GM12878 (cell line): ENCODE data around the gene FAF1. TPM values are rescaled to one million over a fixed set of nuclear protein-coding genes. Genes with fewer than 3 reads are reported as not detected.

Experiments
- ATAC-seq: fragments of 200-7000 bp; cut with Tn5 transposase; 3 replicates; pipeline ENCODE4 v1.9.1; 2020; ENCODE audit warnings: mild to moderate bottlenecking, moderate library complexity
- BruUV-seq: library from RNA; stranded (reverse); fragments of 400-500 nt; replicated peaks from 2 replicates; lab custom pipeline; 2021; lab: Mats Ljungman, UMichigan
- CTCF ChIA-PET: fragments of 300-600 bp; sonication (Branson Sonifier 250); formaldehyde crosslinking; extraction: SDS; loops from one replicate; lab custom pipeline; 2021; ENCODE audit warnings: inconsistent platforms; lab: Yijun Ruan, JAX
- POLR2A ChIA-PET: fragments of 350-600 bp; formaldehyde crosslinking; extraction: SDS; loops from one replicate; lab custom pipeline; 2021; ENCODE audit warnings: inconsistent platforms; lab: Charles Lee
- RAD21 ChIA-PET: fragments of 300-600 bp; sonication (Branson Sonifier 250); formaldehyde crosslinking; loops from one replicate; lab custom pipeline; 2023; ENCODE audit warnings: antibody characterized with exemption; ENCODE audit not compliant: unreplicated experiment; lab: Charles Lee
- SMC1A ChIA-PET: fragments of 300-600 bp; sonication (Branson Sonifier 250); formaldehyde crosslinking; loops from one replicate; lab custom pipeline; 2023; ENCODE audit not compliant: unreplicated experiment, uncharacterized antibody; lab: Charles Lee
- DNase-seq: peaks from one replicate; pipeline ENCODE4 v3.0.0-alpha.2; 2011; ENCODE audit warnings: low read depth, low spot score
- FAIRE-seq: peaks from 3 replicates; lab custom pipeline; 2011; peaks lifted over from hg19 to GRCh38; lab: Jason Lieb, UNC
- H2AFZ ChIP-seq: 2 replicates; pipeline ENCODE4 v1.6.0; 2011; ENCODE audit warnings: low read depth, low read length, control low read depth; ENCODE audit not compliant: control insufficient read depth
- H3K27ac ChIP-seq: 2 replicates; pipeline ENCODE4 v1.5.1; 2011; ENCODE audit warnings: control low read depth; ENCODE audit not compliant: control insufficient read depth, insufficient read depth
- H3K27me3 ChIP-seq, 2 experiments: replicated peaks in 1 of 2; 2 replicates each; pipeline versions ENCODE4 v1.6.0 to v1.6.1; 2011; ENCODE audit warnings: low read length in 1 of 2; ENCODE audit not compliant: control insufficient read depth in 2 of 2, insufficient read depth in 2 of 2
- H3K36me3 ChIP-seq, 2 experiments: 2 replicates each; pipeline ENCODE4 v1.5.1; 2011; ENCODE audit warnings: low read length in 1 of 2; ENCODE audit not compliant: control insufficient read depth in 2 of 2, insufficient read depth in 2 of 2
- H3K4me1 ChIP-seq: 2 replicates; pipeline ENCODE4 v1.6.1; 2011; ENCODE audit warnings: mild to moderate bottlenecking, low read length, moderate library complexity, mixed read lengths; ENCODE audit not compliant: control insufficient read depth, insufficient read depth
- H3K4me2 ChIP-seq: 2 replicates; pipeline ENCODE4 v1.6.0; 2011; ENCODE audit warnings: control low read depth; ENCODE audit not compliant: control insufficient read depth, insufficient read depth
- H3K4me3 ChIP-seq: fragments of 200-600 bp; sonication (generic); 2 replicates; pipeline ENCODE4 v1.5.1; 2016
- H3K79me2 ChIP-seq: 2 replicates; pipeline ENCODE4 v1.6.0; 2011; ENCODE audit warnings: low read length; ENCODE audit not compliant: control insufficient read depth, insufficient read depth
- H3K9ac ChIP-seq: 2 replicates; pipeline ENCODE4 v1.8.0; 2011; ENCODE audit warnings: low read length, control low read depth, mixed read lengths; ENCODE audit not compliant: control insufficient read depth, insufficient read depth
- H3K9me3 ChIP-seq: replicated peaks from 3 replicates; pipeline ENCODE4 v1.5.1; 2011; ENCODE audit warnings: mild to moderate bottlenecking, low read length; ENCODE audit not compliant: control insufficient read depth, insufficient read depth
- H4K20me1 ChIP-seq: 2 replicates; pipeline ENCODE4 v1.6.0; 2011; ENCODE audit not compliant: control insufficient read depth, insufficient read depth
- CREM ChIP-seq: IDR thresholded peaks from 2 replicates; pipeline ENCODE4 v1.6.1; 2014; ENCODE audit warnings: antibody characterized with exemption, low read depth
- EZH2 ChIP-seq: IDR thresholded peaks from 2 replicates; pipeline ENCODE4 v1.6.1; 2012; ENCODE audit warnings: low read depth, mild to moderate bottlenecking, control low read depth, inconsistent platforms, low read length, borderline replicate concordance; ENCODE audit not compliant: control insufficient read depth
- FOXK2 ChIP-seq: fragments of 450-650 bp; IDR thresholded peaks from 2 replicates; pipeline ENCODE4 v1.6.1; 2017; ENCODE audit warnings: mild to moderate bottlenecking, moderate library complexity
- NFXL1 ChIP-seq: fragments of 450-650 bp; IDR thresholded peaks from 2 replicates; pipeline ENCODE4 v1.6.1; 2017; ENCODE audit warnings: antibody characterized with exemption, mild to moderate bottlenecking, borderline replicate concordance
- SREBF1 ChIP-seq: IDR thresholded peaks from 2 replicates; pipeline ENCODE4 v1.6.1; 2012; ENCODE audit warnings: mild to moderate bottlenecking, low read length
- SUPT20H ChIP-seq: IDR thresholded peaks from 2 replicates; pipeline ENCODE4 v1.6.1; 2011; ENCODE audit warnings: low read depth, mild to moderate bottlenecking, low read length, moderate library complexity, borderline replicate concordance; ENCODE audit not compliant: control insufficient read depth
- ZBTB4 ChIP-seq: fragments of 450-650 bp; formaldehyde crosslinking; IDR thresholded peaks from 2 replicates; pipeline ENCODE4 v1.4.0; 2022; ENCODE audit warnings: mild to moderate bottlenecking, moderate library complexity
- ZNF217 ChIP-seq: fragments of 450-650 bp; IDR thresholded peaks from 2 replicates; pipeline ENCODE4 v1.6.1; 2017; ENCODE audit warnings: antibody characterized with exemption, mild to moderate bottlenecking
- WGBS: methylation state at CpG from one replicate; pipeline ENCODE4 v1.1.6; 2016; ENCODE audit warnings: low lambda C conversion rate; ENCODE audit not compliant: insufficient replicate concordance, insufficient coverage; ENCODE audit errors: missing lambda C conversion rate; 5-methylcytosine and 5-hydroxymethylcytosine counted together
- in situ Hi-C: fragments of 300-500 bp; cut with MboI; formaldehyde crosslinking; loops from 9 replicates; pipeline ENCODE4 v1.14.3; 2018; ENCODE audit warnings: mixed read lengths
- intact Hi-C: fragments of 100-400 bp; cut with micrococcal nuclease; formaldehyde crosslinking; loops from one replicate; pipeline ENCODE4 v1.14.2; 2022; ENCODE audit not compliant: unreplicated experiment
- polyA plus RNA-seq, 11 experiments: library from polyadenylated mRNA; depleted of rRNA in 4 of 11; unstranded in 6 of 11; stranded (reverse) in 5 of 11; fragments of >200 nt; fragmentation: Nextera tagmentation in 4 of 11; fragmentation: Illumina TruSeq in 1 of 11; extraction: Ambion mirVana in 4 of 11; extraction: Trizol in 1 of 11; gene quantifications; 1 replicate in 1 of 11; 2 replicates in 10 of 11; pipeline versions ENCODE4 v1.2.1 to v1.2.3, GENCODE V29; 2011 to 2016; ENCODE audit warnings: inconsistent platforms in 2 of 11, missing spikeins in 2 of 11, low read depth in 1 of 11
- total RNA-seq, 4 experiments: library from RNA; depleted of rRNA in 3 of 4; stranded (reverse); fragments of >200 nt in 3 of 4; fragmentation: Illumina TruSeq in 1 of 4; extraction: Trizol in 1 of 4; gene quantifications; 2 replicates each; pipeline versions ENCODE4 v1.2.1 to v1.2.3, GENCODE V29; 2013 to 2021

The FAF1 gene
- total and polyA plus RNA-seq, 10 of the 15 experiments (the other 5 are each of a cell fraction or from before 2014, with no cell fraction given) = 8.6 to 54.5 (median 23.7) TPM

- no peak for TF ChIP-seq NFXL1
- no peak for TF ChIP-seq EZH2
- no peak for TF ChIP-seq SUPT20H
- TF ChIP-seq CREM = no peak
- no peak for TF ChIP-seq ZBTB4 (CRISPR knock-in tag)
- no peak for TF ChIP-seq ZNF217
- TF ChIP-seq FOXK2 = no peak
- no peak for TF ChIP-seq SREBF1
- H3K4me1 ChIP-seq = no peaks in the 10 kb centered on the region
- H4K20me1 ChIP-seq = no peaks in the 10 kb centered on the region
- SMC1A ChIA-PET = no interaction called here
- FAIRE-seq (no peak), DNase-seq (no peak), ATAC-seq (no peak)
- H3K9ac ChIP-seq = no peak overlapping the region
- intact Hi-C loops (no loop called here), in situ Hi-C loops (no loop called here)
- RAD21 ChIA-PET = no interaction called here
- WGBS = 95% methylated on average over 6 of the region's 6 CpGs
- POLR2A ChIA-PET = interaction anchor here (0.7 kb wide), 1 partner anchor 13 kb away, joined by 7 read pairs; no protein-coding TSS in a partner anchor
- no peaks in the 10 kb centered on the region for H3K9me3 ChIP-seq
- H3K27me3 ChIP-seq = no peaks in the 10 kb centered on the region
- H3K4me2 ChIP-seq = no peak overlapping the region
- H3K27ac ChIP-seq = no peak overlapping the region
- BruUV-seq = no TSS peak
- CTCF ChIA-PET = no interaction called here
- no peaks in the 10 kb centered on the region for H3K79me2 ChIP-seq
- peaks cover 1 to 4% of the 10 kb centered on the region in 2 experiments; a peak in 3 of 4 replicates for H3K36me3 ChIP-seq
- no peak overlapping the region for H2AFZ ChIP-seq
- no peak overlapping the region for H3K4me3 ChIP-seq
Measured at GRCh38 chr1:50436489-50436888, 523.6 kb downstream of the FAF1 start.
